ENCODE measurements around the gene POLR3F.
"Not testable (repeated sequence)": the region's sequence is repeated elsewhere in the genome, so short reads cannot be mapped to it uniquely, and the experiment has no call there.

The POLR3F gene

GRCh38 chr20:18466894-18467730, at the start of gene POLR3F, which contains the start of gene DZANK1:
TSS of gene POLR3F (plus strand) at chr20:18467390. CDS start at chr20:18467507, 117 bp downstream.
TSS of gene DZANK1 (minus strand) at chr20:18467030. CDS start at chr20:18465358, 1,672 bp downstream.
- DNase-seq: peak; percentile 96

GRCh38 chr20:18421608-18422007, 45.6 kb upstream of the POLR3F start:
- DNase-seq: no peak

GRCh38 chr20:18427214-18427613, 40.0 kb upstream of the POLR3F start:
- DNase-seq: no peak

GRCh38 chr20:18428490-18429173, 38.6 kb upstream of the POLR3F start:
- no peak for DNase-seq

GRCh38 chr20:18430172-18430826, 36.9 kb upstream of the POLR3F start:
- DNase-seq: no peak

- no peak for DNase-seq
Observed at GRCh38 chr20:18431206-18431605, 36.0 kb upstream of the POLR3F start.

GRCh38 chr20:18436847-18437246, 30.3 kb upstream of the POLR3F start:
- no peak for DNase-seq

GRCh38 chr20:18440403-18440802, 26.8 kb upstream of the POLR3F start:
- no peak for DNase-seq

GRCh38 chr20:18443886-18444285, 23.3 kb upstream of the POLR3F start:
- no peak for DNase-seq

- DNase-seq: no peak
Observed at GRCh38 chr20:18456600-18456999, 10.6 kb upstream of the POLR3F start.

- no peak for DNase-seq
Observed at GRCh38 chr20:18465536-18466200, 1.5 kb upstream of the POLR3F start.

- no peak for DNase-seq
Observed at GRCh38 chr20:18466574-18466893, 656 bp upstream of the POLR3F start.

- no peak for DNase-seq
Observed at GRCh38 chr20:18477218-18477617, 10.0 kb downstream of the POLR3F start.

- no peak for DNase-seq
Observed at GRCh38 chr20:18477821-18478220, 10.6 kb downstream of the POLR3F start.

- no peak for DNase-seq
Observed at GRCh38 chr20:18481596-18481995, 14.4 kb downstream of the POLR3F start.

GRCh38 chr20:18488301-18488700, 21.1 kb downstream of the POLR3F start:
- no peak for DNase-seq

GRCh38 chr20:18496042-18496441, 28.9 kb downstream of the POLR3F start:
- DNase-seq: no peak

- peak; percentile 86 for DNase-seq
Observed at GRCh38 chr20:18496740-18497592, 29.8 kb downstream of the POLR3F start, which contains the start of gene RBBP9. TSS of gene RBBP9 (minus strand) at chr20:18497225. CDS start at chr20:18497167, 58 bp downstream.

GRCh38 chr20:18497603-18498002, 30.4 kb downstream of the POLR3F start:
- no peak for DNase-seq

GRCh38 chr20:18501672-18502071, 34.5 kb downstream of the POLR3F start:
- not testable (repeated sequence) for DNase-seq

GRCh38 chr20:18504479-18505060, 37.4 kb downstream of the POLR3F start:
- no peak for DNase-seq

GRCh38 chr20:18506744-18507143, 39.6 kb downstream of the POLR3F start:
- DNase-seq: peak; percentile 42

All from activated CD4-positive, alpha-beta T cell treated with anti-CD3 and anti-CD28 coated beads for 48 hours (primary cell).